ENCODE results near the gene ATXN1.
A peak's percentile ranks its signal among the peaks of the same experiment; 100 is the strongest.

ATXN1 gene

DNA sequence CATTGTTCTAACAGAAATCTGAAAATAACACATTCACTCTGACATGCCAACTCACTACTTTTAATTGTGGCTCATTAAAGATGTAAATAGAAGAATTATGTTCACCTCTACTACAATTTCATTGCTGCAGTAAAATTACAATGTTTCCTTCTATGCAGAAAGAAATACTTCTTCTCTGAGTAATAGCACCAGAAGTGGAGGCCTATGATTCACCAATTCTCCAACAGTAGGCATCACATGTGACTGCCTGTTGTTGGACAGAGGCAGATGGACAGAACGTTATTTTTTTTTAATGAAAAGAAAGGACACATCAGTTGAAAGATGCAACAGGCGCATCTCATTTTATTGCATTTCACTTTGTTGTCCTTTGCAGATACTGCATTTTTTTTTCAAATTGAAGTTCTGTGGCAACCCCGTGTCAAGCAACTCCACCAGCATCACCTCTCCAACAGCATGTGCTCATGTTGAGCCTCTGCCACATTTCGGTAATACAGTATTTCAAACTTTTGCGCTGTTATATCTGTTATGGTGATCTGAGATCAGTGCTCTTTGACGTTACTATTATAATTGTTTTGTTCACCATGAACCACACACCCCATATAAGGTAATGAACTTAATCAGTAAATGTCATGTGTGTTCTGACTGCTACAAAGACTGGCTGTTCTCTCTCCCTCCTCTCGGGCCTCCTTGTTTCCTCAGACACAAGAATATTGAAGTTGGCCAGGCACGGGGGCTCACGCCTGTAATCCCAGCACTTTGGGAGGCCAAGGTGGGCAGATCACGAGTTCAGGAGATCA is 121.4 kb downstream of the ATXN1 start:
- Histone ChIP-seq H3K27me3 (ENCODE audit: insufficient read depth, poor library complexity, severe bottlenecking) (no peaks in the 10 kb centered on the region), H3K27ac (replicated peaks) (no peak overlapping the region), H3K4me3 (replicated peaks; ENCODE audit: insufficient read depth, low read length) (no peak overlapping the region)
- DNase-seq (ENCODE audit: low read depth in 1 of 2, low spot score in 1 of 2): no peak
- TF ChIP-seq POLR2AphosphoS5 (IDR thresholded peaks at IDR 0.05; ENCODE audit: low read depth) (no peak), REST (IDR thresholded peaks at IDR 0.05; ENCODE audit: insufficient replicate concordance, low read depth) (no peak)
- TF ChIP-seq, protein P1, sequence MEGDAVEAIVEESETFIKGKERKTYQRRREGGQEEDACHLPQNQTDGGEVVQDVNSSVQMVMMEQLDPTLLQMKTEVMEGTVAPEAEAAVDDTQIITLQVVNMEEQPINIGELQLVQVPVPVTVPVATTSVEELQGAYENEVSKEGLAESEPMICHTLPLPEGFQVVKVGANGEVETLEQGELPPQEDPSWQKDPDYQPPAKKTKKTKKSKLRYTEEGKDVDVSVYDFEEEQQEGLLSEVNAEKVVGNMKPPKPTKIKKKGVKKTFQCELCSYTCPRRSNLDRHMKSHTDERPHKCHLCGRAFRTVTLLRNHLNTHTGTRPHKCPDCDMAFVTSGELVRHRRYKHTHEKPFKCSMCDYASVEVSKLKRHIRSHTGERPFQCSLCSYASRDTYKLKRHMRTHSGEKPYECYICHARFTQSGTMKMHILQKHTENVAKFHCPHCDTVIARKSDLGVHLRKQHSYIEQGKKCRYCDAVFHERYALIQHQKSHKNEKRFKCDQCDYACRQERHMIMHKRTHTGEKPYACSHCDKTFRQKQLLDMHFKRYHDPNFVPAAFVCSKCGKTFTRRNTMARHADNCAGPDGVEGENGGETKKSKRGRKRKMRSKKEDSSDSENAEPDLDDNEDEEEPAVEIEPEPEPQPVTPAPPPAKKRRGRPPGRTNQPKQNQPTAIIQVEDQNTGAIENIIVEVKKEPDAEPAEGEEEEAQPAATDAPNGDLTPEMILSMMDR (IDR thresholded peaks at IDR 0.05; ENCODE audit: insufficient read depth, low read length): no peak

DNA sequence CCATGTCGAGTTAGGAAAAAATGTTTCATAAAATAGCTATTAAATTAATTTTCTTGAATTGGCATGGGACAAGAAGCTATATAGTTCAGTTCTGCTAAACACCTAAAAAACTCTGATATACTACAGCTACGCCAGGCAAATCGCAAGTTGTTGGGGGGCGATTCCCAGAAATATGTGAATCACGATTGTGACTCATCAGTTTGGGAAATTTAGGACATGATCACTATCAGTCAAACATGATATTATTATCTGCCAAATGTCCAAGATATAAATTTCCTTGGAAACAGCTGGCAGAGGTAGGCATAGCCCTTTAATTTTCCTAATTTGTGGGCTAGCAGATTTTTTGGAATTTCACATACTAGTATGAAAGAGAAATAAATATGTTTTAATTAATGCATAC is 123.6 kb downstream of the ATXN1 start:
- Histone ChIP-seq H3K27me3 (ENCODE audit: insufficient read depth, poor library complexity, severe bottlenecking) (no peaks in the 10 kb centered on the region), H3K4me3 (replicated peaks; ENCODE audit: insufficient read depth, low read length) (no peak overlapping the region), H3K27ac (replicated peaks) (no peak overlapping the region)
- TF ChIP-seq REST (IDR thresholded peaks at IDR 0.05; ENCODE audit: insufficient replicate concordance, low read depth): no peak
- no peak for DNase-seq (ENCODE audit: low read depth in 1 of 2, low spot score in 1 of 2)

- Histone ChIP-seq H3K4me3 (replicated peaks; ENCODE audit: insufficient read depth, low read length) (no peak overlapping the region), H3K27ac (replicated peaks) (no peak overlapping the region), H3K27me3 (ENCODE audit: insufficient read depth, poor library complexity, severe bottlenecking) (no peaks in the 10 kb centered on the region)
- DNase-seq (ENCODE audit: low read depth in 1 of 2, low spot score in 1 of 2): peak in 1 of 2 experiments; percentile 38
- TF ChIP-seq REST (IDR thresholded peaks at IDR 0.05; ENCODE audit: insufficient replicate concordance, low read depth): no peak
These were observed 125.3 kb downstream of the ATXN1 start for GRCh38 chr6:16635810-16636602.

- DNase-seq (ENCODE audit: low read depth in 1 of 2, low spot score in 1 of 2): no peak
- H3K4me3 ChIP-seq (replicated peaks; ENCODE audit: insufficient read depth, low read length): no peak overlapping the region
- TF ChIP-seq SPI1 (IDR thresholded peaks at IDR 0.05; ENCODE audit: borderline replicate concordance, low read depth) (no peak), REST (IDR thresholded peaks at IDR 0.05; ENCODE audit: insufficient replicate concordance, low read depth) (no peak), POLR2AphosphoS5 (IDR thresholded peaks at IDR 0.05; ENCODE audit: low read depth) (no peak), GABPA (IDR thresholded peaks at IDR 0.05; ENCODE audit: low read depth) (no peak)
- TF ChIP-seq, protein P1 (IDR thresholded peaks at IDR 0.05; ENCODE audit: insufficient read depth, low read length): no peak
- H3K27me3 ChIP-seq (ENCODE audit: insufficient read depth, poor library complexity, severe bottlenecking): no peaks in the 10 kb centered on the region
- no peak overlapping the region for H3K27ac ChIP-seq (replicated peaks)
These were observed 125.9 kb downstream of the ATXN1 start for GRCh38 chr6:16635291-16635809.

Data from HL-60 (cell line).